NCI-H2196 treated with DMSO at 0.1 percent for 48 hours (cell line): ENCODE results near the gene USP19.

Experiments used
- DNase-seq: peaks from one replicate; lab custom pipeline; 2025; ENCODE audit not compliant: unreplicated experiment; lab: John Stamatoyannopoulos, UW

Gene USP19

GRCh38 chr3:49120438-49121131, at the start of gene USP19:
TSS of gene USP19 (minus strand) at chr3:49120823. CDS start at chr3:49119145, 1,678 bp downstream.
- DNase-seq, result peak; percentile 51

GRCh38 chr3:49166752-49167556, 46.3 kb upstream of the USP19 start:
- no peak for DNase-seq

GRCh38 chr3:49165771-49166751, 45.4 kb upstream of the USP19 start, which contains the start of gene CCDC71:
TSS of gene CCDC71 (minus strand) at chr3:49166331. CDS start at chr3:49164208, 2,123 bp downstream.
- no peak for DNase-seq

- DNase-seq, result no peak
Observed at GRCh38 chr3:49164983-49165720, 44.5 kb upstream of the USP19 start.

GRCh38 chr3:49163609-49164008, 43.0 kb upstream of the USP19 start:
- no peak for DNase-seq

- no peak for DNase-seq
Observed at GRCh38 chr3:49162751-49163419, 42.3 kb upstream of the USP19 start.

- DNase-seq, result no peak
Observed at GRCh38 chr3:49161808-49162530, 41.3 kb upstream of the USP19 start.

GRCh38 chr3:49161197-49161596, 40.6 kb upstream of the USP19 start:
- no peak for DNase-seq

GRCh38 chr3:49158792-49159191, 38.2 kb upstream of the USP19 start:
- no peak for DNase-seq

GRCh38 chr3:49158103-49158709, 37.6 kb upstream of the USP19 start:
- DNase-seq, result no peak

- DNase-seq, result no peak
Observed at GRCh38 chr3:49157289-49157688, 36.7 kb upstream of the USP19 start.

GRCh38 chr3:49153349-49153912, 32.8 kb upstream of the USP19 start:
- no peak for DNase-seq

GRCh38 chr3:49151610-49152009, 31.0 kb upstream of the USP19 start:
- no peak for DNase-seq

- DNase-seq, result no peak
Observed at GRCh38 chr3:49148159-49148558, 27.5 kb upstream of the USP19 start.

- no peak for DNase-seq
Observed at GRCh38 chr3:49140080-49140479, 19.5 kb upstream of the USP19 start.

- DNase-seq, result no peak
Observed at GRCh38 chr3:49135499-49135898, 14.9 kb upstream of the USP19 start.

- no peak for DNase-seq
Observed at GRCh38 chr3:49134471-49135265, 14.0 kb upstream of the USP19 start.
